Muscle layer of colon (tissue), 2 donors: ENCODE data around the gene WFDC12.

Experiments
- H3K27ac ChIP-seq: one replicate; pipeline ENCODE4 v1.7.0; 2013; ENCODE audit warnings: low read depth, mild to moderate bottlenecking, low read length, moderate library complexity
- H3K27me3 ChIP-seq, 2 donors: one replicate each; pipeline ENCODE4 v1.7.0; 2013; ENCODE audit warnings: low read length in 2 of 2, mild to moderate bottlenecking in 2 of 2; ENCODE audit not compliant: insufficient read depth in 2 of 2, control insufficient read depth in 1 of 2
- H3K36me3 ChIP-seq: one replicate; pipeline ENCODE4 v1.7.0; 2013; ENCODE audit warnings: mild to moderate bottlenecking, low read length; ENCODE audit not compliant: insufficient read depth
- H3K4me1 ChIP-seq: one replicate; pipeline ENCODE4 v1.7.0; 2013; ENCODE audit warnings: mild to moderate bottlenecking, low read length; ENCODE audit not compliant: insufficient read depth
- H3K4me3 ChIP-seq, 2 donors: one replicate each; pipeline ENCODE4 v1.7.0; 2013; ENCODE audit warnings: low read length in 2 of 2, low read depth in 1 of 2, mild to moderate bottlenecking in 1 of 2, moderate library complexity in 1 of 2
- H3K9ac ChIP-seq: one replicate; pipeline ENCODE4 v1.7.0; 2013; ENCODE audit warnings: low read length
- H3K9me3 ChIP-seq: one replicate; pipeline ENCODE4 v1.7.0; 2013; ENCODE audit warnings: mild to moderate bottlenecking, low read length
- donor health status: abdominal sarcoma.
- donor health status: Adenocarcinoma of cecum.

The WFDC12 gene

GRCh38 chr20:45114465-45115385 is 9.5 kb downstream of the WFDC12 start, which contains the start of gene WFDC5:
WFDC5 (minus strand) TSS chr20:45115174; CDS start chr20:45115083, 91 bp downstream.
- H3K9me3 ChIP-seq = no peaks in the 10 kb centered on the region
- no peak within 1 kb of the TSS for H3K9ac ChIP-seq
- no peak within 1 kb of the TSS for H3K27ac ChIP-seq
- H3K4me3 ChIP-seq = no peak within 1 kb of the TSS
- no peaks in the 10 kb centered on the region for H3K4me1 ChIP-seq
- no peaks in the 10 kb centered on the region for H3K27me3 ChIP-seq
- H3K36me3 ChIP-seq = no peaks in the 10 kb centered on the region

- Histone ChIP-seq H3K9ac (no peak overlapping the region), H3K36me3 (no peaks in the 10 kb centered on the region), H3K27ac (no peak overlapping the region), H3K4me3 (no peak overlapping the region), H3K27me3 (no peaks in the 10 kb centered on the region), H3K9me3 (no peaks in the 10 kb centered on the region), H3K4me1 (no peaks in the 10 kb centered on the region)
Measured at GRCh38 chr20:45113865-45114264, 10.4 kb downstream of the WFDC12 start.

- no peaks in the 10 kb centered on the region for H3K9me3 ChIP-seq
- no peak overlapping the region for H3K27ac ChIP-seq
- no peaks in the 10 kb centered on the region for H3K4me1 ChIP-seq
- no peak overlapping the region for H3K9ac ChIP-seq
- no peaks in the 10 kb centered on the region for H3K27me3 ChIP-seq
- H3K4me3 ChIP-seq = no peak overlapping the region
- no peaks in the 10 kb centered on the region for H3K36me3 ChIP-seq
Measured at GRCh38 chr20:45112754-45113153, 11.5 kb downstream of the WFDC12 start.

GRCh38 chr20:45111799-45112471 is 12.3 kb downstream of the WFDC12 start:
- H3K4me3 ChIP-seq = no peak overlapping the region
- H3K27ac ChIP-seq = no peak overlapping the region
- no peaks in the 10 kb centered on the region for H3K9me3 ChIP-seq
- H3K36me3 ChIP-seq = no peaks in the 10 kb centered on the region
- H3K27me3 ChIP-seq = no peaks in the 10 kb centered on the region
- no peaks in the 10 kb centered on the region for H3K4me1 ChIP-seq
- no peak overlapping the region for H3K9ac ChIP-seq

- Histone ChIP-seq H3K36me3 (no peaks in the 10 kb centered on the region), H3K27ac (no peak overlapping the region), H3K9ac (no peak overlapping the region), H3K4me1 (no peaks in the 10 kb centered on the region), H3K27me3 (no peaks in the 10 kb centered on the region), H3K4me3 (no peak overlapping the region), H3K9me3 (no peaks in the 10 kb centered on the region)
Measured at GRCh38 chr20:45111285-45111684, 13.0 kb downstream of the WFDC12 start.

GRCh38 chr20:45110301-45110700 is 14.0 kb downstream of the WFDC12 start:
- Histone ChIP-seq H3K4me3 (no peak overlapping the region), H3K9me3 (no peaks in the 10 kb centered on the region), H3K27me3 (no peaks in the 10 kb centered on the region), H3K36me3 (no peaks in the 10 kb centered on the region), H3K4me1 (no peaks in the 10 kb centered on the region), H3K27ac (no peak overlapping the region), H3K9ac (no peak overlapping the region)

- H3K36me3 ChIP-seq = no peaks in the 10 kb centered on the region
- H3K9me3 ChIP-seq = no peaks in the 10 kb centered on the region
- H3K4me3 ChIP-seq = no peak overlapping the region
- no peak overlapping the region for H3K27ac ChIP-seq
- H3K9ac ChIP-seq = no peak overlapping the region
- no peaks in the 10 kb centered on the region for H3K4me1 ChIP-seq
- H3K27me3 ChIP-seq = no peaks in the 10 kb centered on the region
Measured at GRCh38 chr20:45109634-45110033, 14.6 kb downstream of the WFDC12 start.

- peaks cover 0 to 10% of the 10 kb centered on the region in 2 donors for H3K27me3 ChIP-seq
- no peak overlapping the region for H3K27ac ChIP-seq
- no peak overlapping the region for H3K4me3 ChIP-seq
Measured at GRCh38 chr20:45105317-45105716, 18.9 kb downstream of the WFDC12 start.

GRCh38 chr20:45104786-45105185 is 19.5 kb downstream of the WFDC12 start:
- Histone ChIP-seq H3K27me3 (peaks cover 4 to 14% of the 10 kb centered on the region in 2 donors), H3K9me3 (no peaks in the 10 kb centered on the region), H3K27ac (no peak overlapping the region), H3K4me3 (no peak overlapping the region), H3K9ac (no peak overlapping the region), H3K4me1 (no peaks in the 10 kb centered on the region), H3K36me3 (no peaks in the 10 kb centered on the region)

More at GRCh38 chr20:45105317-45105716, 18.9 kb downstream of the WFDC12 start:
- Histone ChIP-seq H3K9ac (no peak overlapping the region), H3K4me1 (no peaks in the 10 kb centered on the region), H3K36me3 (no peaks in the 10 kb centered on the region), H3K9me3 (no peaks in the 10 kb centered on the region)

- Histone ChIP-seq H3K4me1 (no peaks in the 10 kb centered on the region), H3K27me3 (peaks cover 10 to 30% of the 10 kb centered on the region in 2 donors), H3K4me3 (no peak overlapping the region), H3K9me3 (no peaks in the 10 kb centered on the region), H3K27ac (no peak overlapping the region), H3K36me3 (no peaks in the 10 kb centered on the region), H3K9ac (no peak overlapping the region)
Measured at GRCh38 chr20:45103072-45103471, 21.2 kb downstream of the WFDC12 start.

GRCh38 chr20:45101333-45101850 is 22.9 kb downstream of the WFDC12 start:
- peaks cover 21 to 46% of the 10 kb centered on the region in 2 donors for H3K27me3 ChIP-seq
- H3K9ac ChIP-seq = no peak overlapping the region
- no peaks in the 10 kb centered on the region for H3K9me3 ChIP-seq
- H3K36me3 ChIP-seq = no peaks in the 10 kb centered on the region
- H3K4me1 ChIP-seq = no peaks in the 10 kb centered on the region
- no peak overlapping the region for H3K27ac ChIP-seq
- no peak overlapping the region for H3K4me3 ChIP-seq
